Spleen (tissue), 7 donors: ENCODE data around the gene CHD5.

Source experiments
- POLR2A ChIP-seq, 3 donors: fragments of 450-650 bp; IDR thresholded peaks; one replicate each; pipeline ENCODE4 v1.5.1; 2017; ENCODE audit warnings: antibody characterized with exemption in 3 of 3, mild to moderate bottlenecking in 1 of 3
- POLR2AphosphoS5 ChIP-seq, 3 donors: sonication (generic); formaldehyde crosslinking; IDR thresholded peaks; one replicate each; pipeline ENCODE4 v1.5.1; 2017; ENCODE audit warnings: antibody characterized with exemption in 3 of 3
- TF ChIP-seq, protein P1 (sequence below), 11 experiments: fragments of 200-600 bp in 7 of 11; fragments of 450-650 bp in 4 of 11; sonication (generic) in 4 of 11; IDR thresholded peaks in 8 of 11; conservative IDR thresholded peaks in 3 of 11; 1 replicate in 7 of 11; 2 replicates in 4 of 11; pipeline versions ENCODE4 v1.4.0 to v1.8.0; 2016 to 2021; ENCODE audit warnings: antibody characterized with exemption in 11 of 11, inconsistent platforms in 4 of 11, mild to moderate bottlenecking in 1 of 11
- donor health status: DM: no; HTN: no; CAD: no; lungs with moderate emphysema.
- donor health status: DM: no; HTN: no; CAD: no.
- donor health status: DM: no; HTN: no; CAD: no.

GRCh38 chr1:6222636-6223035 lies 42.5 kb upstream of the CHD5 start:
- TF ChIP-seq, protein P1, sequence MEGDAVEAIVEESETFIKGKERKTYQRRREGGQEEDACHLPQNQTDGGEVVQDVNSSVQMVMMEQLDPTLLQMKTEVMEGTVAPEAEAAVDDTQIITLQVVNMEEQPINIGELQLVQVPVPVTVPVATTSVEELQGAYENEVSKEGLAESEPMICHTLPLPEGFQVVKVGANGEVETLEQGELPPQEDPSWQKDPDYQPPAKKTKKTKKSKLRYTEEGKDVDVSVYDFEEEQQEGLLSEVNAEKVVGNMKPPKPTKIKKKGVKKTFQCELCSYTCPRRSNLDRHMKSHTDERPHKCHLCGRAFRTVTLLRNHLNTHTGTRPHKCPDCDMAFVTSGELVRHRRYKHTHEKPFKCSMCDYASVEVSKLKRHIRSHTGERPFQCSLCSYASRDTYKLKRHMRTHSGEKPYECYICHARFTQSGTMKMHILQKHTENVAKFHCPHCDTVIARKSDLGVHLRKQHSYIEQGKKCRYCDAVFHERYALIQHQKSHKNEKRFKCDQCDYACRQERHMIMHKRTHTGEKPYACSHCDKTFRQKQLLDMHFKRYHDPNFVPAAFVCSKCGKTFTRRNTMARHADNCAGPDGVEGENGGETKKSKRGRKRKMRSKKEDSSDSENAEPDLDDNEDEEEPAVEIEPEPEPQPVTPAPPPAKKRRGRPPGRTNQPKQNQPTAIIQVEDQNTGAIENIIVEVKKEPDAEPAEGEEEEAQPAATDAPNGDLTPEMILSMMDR (IDR thresholded peaks at IDR 0.05 in 8 of 11, conservative IDR thresholded peaks at IDR 0.05 in 3 of 11), result no peak
- TF ChIP-seq POLR2AphosphoS5 (IDR thresholded peaks at IDR 0.05) (no peak), POLR2A (IDR thresholded peaks at IDR 0.05) (no peak)
